Fibroblast of villous mesenchyme (primary cell): ENCODE results near the gene ACAP3. TPM values are rescaled to one million over a fixed set of nuclear protein-coding genes. Genes with fewer than 3 reads are reported as not detected.

Experiments
- DNase-seq: peaks from one replicate; pipeline ENCODE4 v3.0.0-alpha.2; 2010; ENCODE audit warnings: low read depth
- H3K4me3 ChIP-seq: 2 replicates; pipeline ENCODE4 v1.5.1; 2011; ENCODE audit warnings: low read depth, mild to moderate bottlenecking, low read length
- CTCF ChIP-seq: IDR thresholded peaks from 2 replicates; pipeline ENCODE4 v1.5.1; 2012; ENCODE audit warnings: low read depth, mild to moderate bottlenecking, low read length; ENCODE audit not compliant: insufficient read depth
- small RNA-seq: library from RNA; depleted of rRNA; stranded (forward); fragments of <200 nt; gene quantifications from one replicate; pipeline ENCODE3, GENCODE V24; 2012
- total RNA-seq: library from RNA; depleted of rRNA; stranded (reverse); fragments of >200 nt; gene quantifications from 2 replicates; pipeline ENCODE4 v1.2.3, GENCODE V29; 2012

ACAP3 gene
- total RNA-seq, 1 donor = 43.2 TPM

GRCh38 chr1:1244192-1244811 lies 63.4 kb downstream of the ACAP3 start:
- TF ChIP-seq CTCF = no peak
- no peak overlapping the region for H3K4me3 ChIP-seq
- no peak for DNase-seq

GRCh38 chr1:1243807-1244191 lies 63.9 kb downstream of the ACAP3 start:
- DNase-seq = no peak
- H3K4me3 ChIP-seq = no peak overlapping the region
- TF ChIP-seq CTCF = no peak

GRCh38 chr1:1243266-1243660 lies 64.5 kb downstream of the ACAP3 start:
- no peak for DNase-seq
- H3K4me3 ChIP-seq = no peak overlapping the region
- no peak for TF ChIP-seq CTCF

GRCh38 chr1:1242461-1243265 lies 65.1 kb downstream of the ACAP3 start:
- no peak for TF ChIP-seq CTCF
- no peak overlapping the region for H3K4me3 ChIP-seq
- no peak for DNase-seq

Small RNA genes lying within 50 kb of the gene (small RNA-seq; reads per million reads assigned to genes)
- not detected for gene MIR6726

Other genes with a start within 250 kb of the ACAP3 start
- gene RNF223, start 233.6 kb downstream of the ACAP3 start, total RNA-seq = not detected in 2 replicates
- gene C1orf159, start 191.8 kb downstream of the ACAP3 start, total RNA-seq = 6.5 and 7.1 TPM in 2 replicates
- gene TTLL10, start 134.1 kb downstream of the ACAP3 start, total RNA-seq = not detected in 2 replicates
- gene TNFRSF18, start 101.3 kb downstream of the ACAP3 start, total RNA-seq = not detected in 2 replicates
- gene TNFRSF4, start 93.8 kb downstream of the ACAP3 start, total RNA-seq = 0.32 and 0.43 TPM in 2 replicates
- gene SDF4, start 75.9 kb downstream of the ACAP3 start, total RNA-seq = 88.9 and 99.9 TPM in 2 replicates
- gene B3GALT6, start 75.7 kb downstream of the ACAP3 start, total RNA-seq = 25.0 and 30.3 TPM in 2 replicates
- 0.32 and 0.43 TPM in 2 replicates for gene C1QTNF12, start 61.2 kb downstream of the ACAP3 start, total RNA-seq
- 49.9 and 51.4 TPM in 2 replicates for gene UBE2J2, start 34.1 kb downstream of the ACAP3 start, total RNA-seq
- 0.86 and 0.97 TPM in 2 replicates for gene SCNN1D, start 27.5 kb downstream of the ACAP3 start, total RNA-seq
- 25.0 and 36.7 TPM in 2 replicates for gene PUSL1, start 667 bp upstream of the ACAP3 start, total RNA-seq
- gene INTS11, start 16.7 kb upstream of the ACAP3 start, total RNA-seq = 57.9 and 61.2 TPM in 2 replicates
- 11.7 and 13.2 TPM in 2 replicates for gene CPTP, start 16.9 kb upstream of the ACAP3 start, total RNA-seq
- gene TAS1R3, start 23.4 kb upstream of the ACAP3 start, total RNA-seq = under 0.01 TPM in 2 replicates
- 69.5 and 70.9 TPM in 2 replicates for gene DVL1, start 41.5 kb upstream of the ACAP3 start, total RNA-seq
- gene MXRA8, start 50.6 kb upstream of the ACAP3 start, total RNA-seq = 249 and 351 TPM in 2 replicates
- 94.1 and 116 TPM in 2 replicates for gene AURKAIP1, start 67.3 kb upstream of the ACAP3 start, total RNA-seq
- 94.7 and 130 TPM in 2 replicates for gene CCNL2, start 91.4 kb upstream of the ACAP3 start, total RNA-seq
- gene MRPL20, start 99.4 kb upstream of the ACAP3 start, total RNA-seq = 85.5 and 96.6 TPM in 2 replicates
- 0.43 and 1.6 TPM in 2 replicates for gene ANKRD65, start 113.3 kb upstream of the ACAP3 start, total RNA-seq
- 5.6 and 6.8 TPM in 2 replicates for gene VWA1, start 127.8 kb upstream of the ACAP3 start, total RNA-seq
- gene ATAD3C, start 141.8 kb upstream of the ACAP3 start, total RNA-seq = under 0.01 and 0.32 TPM in 2 replicates
- 17.3 and 20.0 TPM in 2 replicates for gene ATAD3B, start 163.8 kb upstream of the ACAP3 start, total RNA-seq
- 32.9 and 36.7 TPM in 2 replicates for gene ATAD3A, start 204.2 kb upstream of the ACAP3 start, total RNA-seq
- 2.2 and 2.3 TPM in 2 replicates for gene TMEM240, start 232.7 kb upstream of the ACAP3 start, total RNA-seq